ENCODE measurements around the gene OR2J2.
"Not testable (repeated sequence)": the region's sequence is repeated elsewhere in the genome, so short reads cannot be mapped to it uniquely, and the experiment has no call there.

Gene OR2J2

DNA sequence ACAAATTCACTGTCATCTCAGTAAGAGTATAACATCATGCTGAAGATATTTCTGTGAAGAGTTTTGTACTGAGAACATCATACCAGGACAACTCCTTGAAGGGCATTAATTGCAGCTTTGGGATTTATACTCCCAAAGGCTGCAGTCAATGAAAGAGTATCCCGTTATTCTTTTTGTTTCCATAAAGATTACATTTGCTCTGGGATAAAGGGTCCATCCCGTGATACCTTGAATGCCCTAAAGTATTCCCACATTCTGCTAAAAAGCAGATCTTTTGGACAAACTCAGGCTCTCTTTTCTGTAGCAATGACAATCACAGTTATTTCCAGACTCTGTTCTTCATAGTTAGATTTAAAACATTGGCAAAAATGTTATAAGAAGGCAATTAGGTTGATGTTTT, at the start of gene OR2J2:
OR2J2 (plus strand) TSS at position 301 of the 400 bp plus-strand sequence. CDS start 2,729 bp downstream, outside the sequence.
- DNase-seq, result not testable (repeated sequence)

DNA sequence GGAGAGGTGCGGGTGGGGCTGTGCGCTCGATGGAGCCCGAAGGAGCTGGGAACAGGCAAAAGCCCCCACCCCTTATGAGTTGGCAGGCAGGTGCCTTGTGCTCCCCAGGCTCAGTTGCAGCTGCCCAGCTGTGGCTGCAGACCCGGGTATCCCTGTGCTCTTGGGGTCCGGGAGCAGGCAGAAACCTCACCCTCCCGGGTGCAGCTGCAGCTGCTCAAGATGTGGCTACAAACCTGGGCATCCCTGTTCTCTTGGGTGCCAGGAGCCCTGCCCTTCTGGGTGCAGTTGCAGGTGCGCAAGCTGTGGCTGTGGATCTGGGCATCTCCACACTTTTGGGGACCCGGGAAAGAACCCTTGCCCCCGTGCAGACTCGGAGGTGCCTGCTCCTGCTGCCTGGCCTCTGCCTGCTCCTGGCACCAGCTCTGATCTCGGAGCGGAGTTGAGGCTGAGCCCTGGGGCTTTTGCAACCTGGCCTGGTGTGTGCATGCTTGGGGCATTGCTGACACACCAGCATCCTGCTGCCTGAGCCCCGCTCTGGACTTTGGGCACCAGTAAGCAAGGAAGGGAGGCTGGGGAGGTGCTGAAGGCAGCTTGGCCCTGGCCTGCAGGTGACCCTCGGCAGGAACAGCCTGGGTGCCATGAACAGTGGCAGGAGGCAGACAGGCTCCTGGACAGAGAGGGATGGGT, 41.2 kb upstream of the OR2J2 start:
- no peak for DNase-seq

DNA sequence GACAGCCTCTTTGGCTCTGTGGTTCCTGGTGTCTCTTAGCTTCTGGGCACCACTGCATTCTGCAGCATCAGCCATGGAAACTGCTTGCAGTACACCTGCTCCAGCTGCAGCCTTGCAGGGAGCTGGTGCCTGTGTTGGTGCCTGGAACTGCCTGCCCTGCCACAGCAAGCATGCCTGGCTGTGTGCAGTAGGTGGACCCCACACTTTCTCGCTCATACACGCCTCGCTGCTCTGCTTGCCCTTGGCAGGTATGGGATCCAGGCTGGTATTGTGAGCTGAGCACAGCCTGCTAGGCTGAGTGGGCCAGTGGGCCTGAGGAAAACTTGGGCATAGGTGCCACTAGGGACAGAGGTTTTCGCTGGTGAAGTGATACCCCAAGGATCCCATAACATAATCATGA, 40.1 kb upstream of the OR2J2 start:
- DNase-seq, result no peak

DNA sequence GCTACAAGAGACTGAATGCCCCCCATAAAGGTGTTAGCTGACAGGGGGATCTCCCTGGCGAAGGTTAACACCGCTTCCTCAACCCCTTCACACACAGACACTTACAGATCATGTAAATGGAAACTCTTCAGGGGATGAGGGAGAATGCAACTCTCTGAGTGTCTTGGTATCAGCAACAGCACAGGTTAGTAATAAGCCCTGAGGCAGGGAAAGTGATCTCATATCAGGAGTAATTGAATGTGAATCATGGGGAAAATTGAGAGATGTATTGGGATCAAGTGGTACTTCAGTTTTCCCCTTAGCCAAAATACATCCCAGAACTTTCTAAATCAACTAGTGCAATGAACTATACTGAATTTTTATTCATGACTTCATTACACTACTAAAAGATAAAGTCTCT, 39.0 kb upstream of the OR2J2 start:
- no peak for DNase-seq

DNA sequence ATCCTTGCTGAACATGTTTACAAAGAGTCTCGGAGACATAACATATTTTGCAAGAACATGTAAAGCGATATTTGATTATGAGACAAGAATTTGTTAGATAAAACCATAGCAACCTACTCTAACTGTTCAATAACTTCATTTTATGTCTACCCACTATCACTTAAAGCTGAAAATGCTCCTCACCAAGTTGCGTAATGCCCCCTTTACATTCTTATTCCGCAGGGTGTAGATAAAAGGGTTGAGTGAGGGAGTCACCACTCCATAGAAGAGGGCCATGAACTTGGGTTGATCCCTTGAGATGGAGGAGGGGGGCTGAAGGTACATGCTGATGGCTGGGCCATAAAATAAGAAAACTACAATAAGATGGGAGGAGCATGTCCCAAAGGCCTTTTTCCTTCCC, 33.0 kb upstream of the OR2J2 start:
- DNase-seq, result no peak

DNA sequence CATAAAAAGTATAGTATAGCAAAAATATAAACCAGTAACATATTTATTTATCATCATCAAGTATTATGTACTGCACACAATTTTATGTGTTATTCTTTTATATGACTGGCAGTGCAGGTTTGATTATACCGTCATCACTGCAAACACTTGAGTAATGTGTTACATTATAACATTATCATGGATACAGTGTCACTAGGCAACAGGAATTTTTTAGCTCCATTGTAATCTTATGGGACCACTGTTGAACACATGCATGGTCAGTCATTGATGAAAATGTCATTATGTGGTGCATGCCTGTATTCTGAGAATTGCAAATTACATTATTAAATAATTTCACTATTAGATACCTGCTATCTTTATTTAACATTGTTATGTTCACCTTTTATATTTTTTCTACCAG, 29.1 kb upstream of the OR2J2 start:
- no peak for DNase-seq

DNA sequence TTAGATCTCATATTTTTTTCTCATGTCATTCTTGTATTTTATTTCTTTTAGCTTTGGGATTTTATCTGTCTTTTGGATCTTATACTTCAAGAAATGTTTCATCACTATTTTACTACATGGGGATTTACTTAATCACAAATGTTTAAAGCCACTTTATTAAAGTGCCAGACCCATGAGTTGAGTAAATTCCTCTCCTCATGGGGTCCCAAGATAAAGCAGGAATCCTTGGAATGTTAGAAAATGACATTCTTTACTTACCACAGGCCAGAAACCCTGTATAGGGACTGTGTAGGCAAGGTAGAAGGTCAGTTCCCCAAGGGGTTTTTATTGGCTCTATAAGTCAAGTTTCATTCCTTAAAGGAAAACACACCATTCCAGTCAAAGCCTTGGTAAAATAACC, 28.4 kb upstream of the OR2J2 start:
- no peak for DNase-seq

DNA sequence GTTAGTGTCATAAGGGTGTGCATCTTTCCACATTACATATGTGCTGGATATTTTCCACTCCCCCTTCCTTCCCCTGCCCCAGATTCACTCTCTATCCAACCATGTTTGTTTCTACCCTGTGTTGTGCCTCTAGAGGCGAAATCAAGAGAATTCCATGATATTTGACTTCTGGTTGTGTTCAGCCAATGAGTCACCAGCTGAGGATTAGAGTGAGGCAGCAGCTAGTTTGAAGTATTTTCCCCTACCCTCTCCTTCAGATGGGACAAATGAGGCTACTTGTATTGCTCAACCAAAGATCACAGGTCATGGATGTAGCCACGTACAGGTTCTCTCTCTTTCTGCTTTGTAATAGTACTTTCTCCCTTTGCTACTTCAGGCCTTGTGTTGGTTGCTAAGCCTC, 24.5 kb upstream of the OR2J2 start:
- DNase-seq, result no peak

DNA sequence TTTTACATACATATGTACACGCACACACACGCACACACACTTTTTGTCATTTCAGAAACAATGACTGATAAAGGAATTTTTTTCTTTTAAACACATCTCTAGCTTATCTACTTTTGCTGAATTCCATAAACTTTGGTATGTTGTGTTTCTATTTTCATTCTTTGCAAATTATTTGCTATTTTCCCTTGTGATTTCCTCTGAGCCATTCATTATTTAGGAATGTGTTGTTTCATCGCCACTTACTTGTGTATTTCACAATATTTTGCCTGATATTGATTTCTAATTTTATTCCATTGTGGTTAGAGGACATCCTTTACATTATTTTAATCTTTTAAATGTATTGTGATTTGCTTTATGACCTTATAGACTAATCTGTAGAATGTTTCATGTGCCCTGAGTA, 23.6 kb upstream of the OR2J2 start:
- DNase-seq, result no peak

DNA sequence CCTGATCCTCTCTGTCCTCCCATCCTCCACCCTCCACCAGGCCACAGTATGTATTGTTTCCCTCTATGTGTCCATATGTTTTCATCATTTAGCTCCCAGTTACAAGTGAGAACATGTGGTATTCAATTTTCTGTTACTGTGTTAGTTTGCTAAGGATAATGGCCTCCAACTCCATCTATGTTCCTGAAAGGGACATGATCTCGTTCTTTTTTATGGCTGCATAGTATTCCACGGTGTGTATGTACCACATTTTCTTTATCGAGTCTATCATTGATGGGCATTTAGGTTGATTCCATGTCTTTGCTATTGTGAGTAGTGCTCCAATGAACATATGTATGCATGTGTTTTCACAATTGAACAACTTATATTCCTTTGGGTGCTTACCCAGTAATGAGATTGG, 21.3 kb upstream of the OR2J2 start:
- not testable (repeated sequence) for DNase-seq

DNA sequence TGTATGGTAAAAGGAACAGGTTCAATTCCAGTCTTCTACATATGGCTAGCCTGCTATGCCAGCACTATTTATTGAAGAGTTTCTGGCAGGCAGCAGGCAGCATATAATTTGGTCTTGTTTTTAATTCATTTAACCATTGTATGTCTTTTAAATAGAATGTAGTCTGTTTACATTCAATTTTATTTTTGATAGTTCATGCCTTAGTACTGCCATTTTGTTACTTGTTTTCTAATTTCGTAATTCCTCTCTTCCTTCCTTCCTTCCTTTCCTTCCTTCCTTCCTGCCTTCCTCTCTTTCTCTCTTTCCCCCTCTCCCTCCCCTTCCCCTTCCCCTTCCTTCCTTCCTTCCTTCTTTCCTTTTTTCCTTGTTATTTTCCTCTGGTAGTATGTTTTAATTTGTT, 17.6 kb upstream of the OR2J2 start:
- DNase-seq, result no peak

DNA sequence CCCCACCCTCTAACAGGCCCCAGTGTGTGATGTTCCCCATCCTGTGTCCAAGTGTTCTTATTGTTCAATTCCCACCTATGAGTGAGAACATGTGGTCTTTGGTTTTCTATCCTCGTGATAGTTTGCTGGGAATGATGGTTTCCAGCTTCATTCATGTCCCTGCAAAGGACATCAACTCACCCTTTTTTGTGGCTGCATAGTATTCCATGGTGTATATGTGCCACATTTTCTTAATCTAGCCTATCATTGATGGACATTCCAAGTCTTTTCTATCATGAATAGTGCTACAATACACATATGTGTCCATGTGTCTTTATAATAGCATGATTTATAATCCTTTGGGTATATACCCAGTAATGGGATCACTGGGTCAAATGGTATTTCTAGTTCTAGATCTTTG, 15.5 kb upstream of the OR2J2 start:
- not testable (repeated sequence) for DNase-seq

DNA sequence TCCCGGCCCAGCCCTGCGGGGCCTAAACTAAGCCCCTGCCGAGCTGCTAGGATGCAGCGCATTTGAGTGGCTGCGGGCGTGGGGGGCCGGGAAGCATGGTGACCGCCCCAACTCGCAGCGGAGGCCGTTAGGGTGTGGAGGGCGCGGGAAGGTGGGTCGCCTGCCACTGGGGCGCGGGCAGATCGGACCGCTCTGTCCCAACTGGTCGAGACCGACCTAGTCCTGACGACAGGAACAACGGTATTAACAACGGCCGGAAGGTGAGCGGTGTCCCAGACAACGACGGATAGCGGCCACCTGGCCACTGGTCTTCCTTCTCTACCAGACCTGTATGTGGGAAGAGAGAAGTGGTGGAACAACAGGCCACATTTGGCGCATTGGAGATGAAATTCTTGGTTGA, 10.8 kb upstream of the OR2J2 start:
- not testable (repeated sequence) for DNase-seq

DNA sequence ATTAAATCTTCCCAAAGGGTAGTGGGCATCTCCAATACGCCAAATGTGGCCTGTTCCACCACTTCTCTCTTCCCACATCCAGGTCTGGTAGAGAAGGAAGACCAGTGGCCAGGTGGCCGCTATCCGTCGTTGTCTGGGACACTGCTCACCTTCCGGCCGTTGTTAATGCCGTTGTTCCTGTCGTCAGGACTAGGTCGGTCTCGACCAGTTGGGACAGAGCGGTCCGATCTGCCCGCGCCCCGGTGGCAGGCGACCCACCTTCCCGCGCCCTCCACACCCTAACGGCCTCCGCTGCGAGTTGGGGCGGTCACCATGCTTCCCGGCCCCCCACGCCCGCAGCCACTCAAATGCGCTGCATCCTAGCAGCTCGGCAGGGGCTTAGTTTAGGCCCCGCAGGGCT, 5.1 kb upstream of the OR2J2 start:
- not testable (repeated sequence) for DNase-seq

DNA sequence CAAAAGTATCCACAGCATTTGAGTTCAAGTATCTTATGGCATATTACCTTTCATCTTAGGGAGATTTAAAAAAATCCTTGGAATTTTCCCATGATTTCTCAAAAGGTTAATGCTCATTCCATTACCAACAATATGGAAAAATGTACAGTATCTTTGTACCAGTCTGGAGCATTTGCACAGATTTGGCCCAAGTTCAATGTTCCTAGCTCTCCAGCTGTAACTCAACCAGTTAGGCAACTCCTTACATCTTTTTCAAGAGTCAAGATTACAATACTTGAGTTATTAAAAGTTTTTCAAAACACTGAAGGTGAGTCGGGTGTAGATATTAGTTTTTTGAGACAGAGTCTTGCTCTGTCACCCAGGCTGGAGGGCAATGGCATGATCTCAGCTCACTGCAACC, 1.0 kb downstream of the OR2J2 start:
- no peak for DNase-seq

DNA sequence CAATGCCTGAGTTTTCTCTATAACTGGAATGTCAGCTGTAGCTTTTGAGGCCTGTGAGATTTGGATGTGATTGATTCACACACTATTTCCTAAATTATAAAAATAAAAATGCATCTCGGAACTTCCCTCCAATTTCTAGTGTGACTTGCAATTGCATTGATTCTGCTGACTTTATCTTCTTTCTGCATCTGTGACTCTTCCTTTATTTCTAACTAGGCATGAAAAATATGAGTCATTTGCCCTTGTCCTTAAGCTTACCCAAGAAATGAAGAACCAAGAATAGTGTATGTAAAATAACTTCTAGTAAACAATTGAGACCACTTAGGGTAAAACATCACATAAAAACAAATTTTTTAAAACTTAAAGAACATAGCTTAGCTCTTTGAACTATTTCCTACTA, 12.9 kb downstream of the OR2J2 start:
- no peak for DNase-seq

DNA sequence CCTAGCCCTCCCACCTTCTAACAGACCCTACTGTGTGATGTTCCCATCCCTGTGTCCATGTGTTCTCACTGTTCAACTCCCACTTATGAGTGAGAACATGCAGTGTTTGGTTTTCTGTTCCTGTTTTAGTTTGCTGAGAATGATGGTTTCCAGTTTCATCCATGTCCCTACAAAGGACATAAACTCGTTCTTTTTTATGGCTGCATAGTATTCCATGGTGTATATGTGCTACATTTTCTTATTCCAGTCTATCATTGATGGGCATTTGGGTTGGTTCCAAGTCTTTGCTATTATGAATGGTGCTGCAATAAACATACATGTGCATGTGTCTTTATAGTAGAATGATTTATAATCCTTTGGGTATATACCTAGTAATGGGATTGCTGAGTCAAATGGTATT, 18.0 kb downstream of the OR2J2 start:
- DNase-seq, result not testable (repeated sequence)

DNA sequence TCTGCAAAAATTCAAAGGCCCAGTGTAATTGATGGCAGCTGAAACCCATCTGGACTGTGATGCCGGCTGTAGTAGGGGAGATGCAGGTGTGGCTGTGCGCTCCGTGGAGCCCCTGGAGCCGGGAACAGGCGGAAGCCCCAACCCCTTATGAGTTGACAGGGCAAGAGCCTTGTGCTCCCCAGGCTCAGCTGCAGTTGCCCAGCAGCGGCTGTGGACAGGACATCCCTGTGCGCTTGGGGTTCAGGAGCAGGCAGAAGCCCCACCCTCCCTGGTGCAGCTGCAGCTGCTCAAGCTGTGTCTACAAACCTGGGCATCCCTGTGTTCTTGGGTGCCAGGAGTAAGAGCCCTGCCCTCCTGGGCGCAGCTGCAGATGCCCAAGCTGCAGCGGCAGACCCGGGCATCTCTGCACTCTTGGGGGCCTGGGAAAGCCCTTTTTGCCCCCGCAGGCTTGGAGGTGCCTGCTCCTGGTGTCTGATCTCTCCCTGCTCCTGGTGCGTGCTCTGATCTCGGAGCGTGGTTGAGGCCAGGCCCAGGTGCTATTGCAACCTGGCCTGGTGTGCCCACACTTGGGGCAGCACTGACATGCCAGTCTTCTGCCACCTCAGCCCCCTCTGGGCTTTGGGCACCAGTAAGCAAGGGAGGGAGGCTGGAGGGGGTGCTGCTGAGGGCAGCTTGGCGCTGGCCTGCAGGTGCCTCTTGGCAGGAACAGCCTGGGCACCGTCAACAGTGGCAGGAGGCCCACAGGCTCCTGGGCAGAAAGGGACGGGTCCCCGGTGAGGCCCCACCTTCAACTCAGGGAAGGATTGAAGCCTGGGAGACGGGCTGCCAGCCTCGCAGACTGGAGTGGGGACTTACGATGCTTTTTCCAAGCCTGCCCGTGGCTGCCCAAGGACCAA, 30.3 kb downstream of the OR2J2 start:
- DNase-seq, result no peak

DNA sequence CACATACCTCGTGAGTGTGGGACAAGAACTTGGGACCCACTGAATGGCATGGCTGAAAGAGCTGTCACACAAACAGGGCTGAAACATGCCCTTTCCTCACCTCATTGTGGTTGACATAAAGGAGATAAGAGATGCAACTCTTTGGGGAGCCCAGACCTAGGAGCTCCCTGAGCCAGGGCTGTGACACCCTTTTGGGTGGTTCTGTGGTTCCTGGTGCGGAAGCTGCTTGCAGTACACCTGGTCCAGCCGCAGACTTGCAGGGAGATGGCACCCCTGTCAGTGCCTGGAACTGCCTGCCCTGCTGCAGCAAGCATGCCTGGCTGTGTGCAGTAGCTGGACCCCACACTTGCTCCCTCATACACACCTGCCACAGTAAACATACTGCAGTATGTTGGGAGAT, 31.3 kb downstream of the OR2J2 start:
- DNase-seq, result no peak

DNA sequence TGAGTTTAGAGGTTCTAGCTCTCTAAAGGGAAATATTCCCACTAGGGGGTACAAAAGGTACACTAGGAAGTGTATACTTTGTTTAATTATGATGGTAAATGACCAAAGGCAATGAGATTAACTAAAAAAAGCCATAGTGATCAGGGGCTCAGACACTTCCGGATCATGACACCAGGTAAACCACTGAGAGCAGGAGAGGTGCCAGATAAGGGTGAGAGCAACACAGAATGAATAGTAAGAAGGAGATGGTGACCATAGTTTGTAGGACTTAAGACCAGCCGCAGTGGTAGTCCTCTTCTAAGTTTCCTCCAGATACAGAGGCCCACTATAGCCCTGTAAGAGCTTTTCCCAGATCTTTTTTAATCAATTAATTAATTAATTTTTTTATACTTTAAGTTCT, 40.8 kb downstream of the OR2J2 start:
- no peak for DNase-seq

DNA sequence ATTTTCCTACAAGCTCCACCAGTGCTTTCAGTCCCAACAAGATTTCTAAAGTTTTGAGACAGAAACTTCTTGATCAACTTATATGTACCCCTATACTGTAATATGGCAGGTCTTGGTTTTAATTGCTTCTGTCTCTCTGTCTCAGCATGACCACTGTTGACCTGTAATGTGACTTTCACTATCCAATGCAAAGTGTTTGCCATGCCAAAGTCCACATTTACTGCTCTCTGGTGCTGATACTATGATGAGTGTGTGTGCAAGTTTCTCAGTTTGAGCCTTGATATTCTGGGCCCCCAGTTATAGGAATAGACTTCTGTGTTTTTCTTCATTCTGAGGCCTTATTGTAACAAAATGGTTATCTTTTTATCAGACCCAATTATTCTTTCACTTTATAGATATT, 45.8 kb downstream of the OR2J2 start:
- DNase-seq, result no peak

DNA sequence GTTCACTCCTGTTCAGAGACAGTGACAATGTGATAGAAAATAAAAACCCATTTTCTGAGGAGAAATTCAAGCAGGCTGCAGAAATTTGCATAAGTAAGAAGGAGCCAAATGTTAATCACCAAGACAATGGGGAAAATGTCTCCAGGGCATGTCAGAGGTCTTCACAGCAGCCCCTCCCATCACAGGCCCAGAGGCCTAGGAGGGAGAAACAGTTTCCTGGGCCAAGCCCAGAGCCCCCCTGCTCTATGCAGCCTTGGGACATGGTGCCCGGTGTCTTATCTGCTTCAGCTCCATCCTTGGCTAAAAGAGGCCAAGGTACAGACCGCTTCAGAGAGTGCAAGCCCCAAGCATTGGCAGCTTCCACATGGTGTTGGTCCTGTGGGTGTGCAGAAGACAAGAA, 46.5 kb downstream of the OR2J2 start:
- not testable (repeated sequence) for DNase-seq

DNA sequence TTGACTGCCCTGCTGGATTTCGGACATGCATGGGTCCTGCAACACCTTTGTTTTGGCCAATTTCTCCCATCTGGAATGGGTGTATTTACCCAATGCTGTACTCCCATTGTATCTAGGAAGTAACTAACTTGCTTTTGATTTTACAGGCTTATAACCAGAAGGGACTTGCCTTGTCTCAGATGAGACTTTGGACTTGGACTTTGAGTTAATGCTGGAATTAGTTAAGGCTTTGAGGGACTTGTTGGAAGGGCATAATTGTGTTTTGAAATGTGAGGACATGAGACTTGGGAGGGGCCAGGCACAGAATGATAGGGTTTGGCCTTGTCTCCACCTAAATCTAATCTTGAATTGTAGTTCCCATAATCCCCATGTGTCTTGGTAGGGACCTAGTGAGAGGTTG, 47.3 kb downstream of the OR2J2 start:
- DNase-seq, result not testable (repeated sequence)
